DOHH2 (cell line): ENCODE data around the gene TOR4A.

Experiments used
- EZH2phosphoT487 ChIP-seq: fragments of 200-600 bp; sonication (generic); IDR thresholded peaks from 2 replicates; pipeline ENCODE4 v1.6.1; 2017; ENCODE audit warnings: borderline replicate concordance, mild to moderate bottlenecking, antibody characterized with exemption, low read length, moderate library complexity, mixed read lengths
- TF ChIP-seq, protein P1 (sequence below): fragments of 200-600 bp; sonication (generic); IDR thresholded peaks from one replicate; pipeline ENCODE4 v1.5.1; 2014; ENCODE audit warnings: antibody characterized with exemption, mild to moderate bottlenecking, low read depth, low read length; ENCODE audit not compliant: poor library complexity, severe bottlenecking

DNA sequence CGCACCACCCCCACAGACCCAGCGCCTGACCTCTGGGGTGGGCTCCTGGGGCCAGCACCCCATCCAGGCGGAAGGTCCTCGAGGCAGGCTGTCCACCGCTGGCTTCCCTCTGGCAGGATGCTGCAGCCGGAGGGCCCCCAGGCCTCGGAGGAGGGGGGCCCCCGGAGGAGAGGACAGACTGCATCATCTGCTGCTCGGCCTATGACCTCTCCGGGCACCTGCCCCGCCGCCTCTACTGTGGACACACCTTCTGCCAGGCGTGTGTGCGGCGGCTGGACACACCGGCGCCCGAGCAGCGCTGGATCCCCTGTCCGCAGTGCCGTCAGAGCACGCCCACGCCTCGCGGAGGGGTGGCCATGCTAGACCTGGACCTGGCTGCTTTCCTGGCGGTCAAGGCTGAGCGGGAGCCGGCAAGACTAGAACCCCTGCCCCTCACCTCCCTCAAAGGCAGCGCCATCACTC is 49.0 kb upstream of the TOR4A start:
- TF ChIP-seq, protein P1, sequence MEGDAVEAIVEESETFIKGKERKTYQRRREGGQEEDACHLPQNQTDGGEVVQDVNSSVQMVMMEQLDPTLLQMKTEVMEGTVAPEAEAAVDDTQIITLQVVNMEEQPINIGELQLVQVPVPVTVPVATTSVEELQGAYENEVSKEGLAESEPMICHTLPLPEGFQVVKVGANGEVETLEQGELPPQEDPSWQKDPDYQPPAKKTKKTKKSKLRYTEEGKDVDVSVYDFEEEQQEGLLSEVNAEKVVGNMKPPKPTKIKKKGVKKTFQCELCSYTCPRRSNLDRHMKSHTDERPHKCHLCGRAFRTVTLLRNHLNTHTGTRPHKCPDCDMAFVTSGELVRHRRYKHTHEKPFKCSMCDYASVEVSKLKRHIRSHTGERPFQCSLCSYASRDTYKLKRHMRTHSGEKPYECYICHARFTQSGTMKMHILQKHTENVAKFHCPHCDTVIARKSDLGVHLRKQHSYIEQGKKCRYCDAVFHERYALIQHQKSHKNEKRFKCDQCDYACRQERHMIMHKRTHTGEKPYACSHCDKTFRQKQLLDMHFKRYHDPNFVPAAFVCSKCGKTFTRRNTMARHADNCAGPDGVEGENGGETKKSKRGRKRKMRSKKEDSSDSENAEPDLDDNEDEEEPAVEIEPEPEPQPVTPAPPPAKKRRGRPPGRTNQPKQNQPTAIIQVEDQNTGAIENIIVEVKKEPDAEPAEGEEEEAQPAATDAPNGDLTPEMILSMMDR, result no peak
- no peak for TF ChIP-seq EZH2phosphoT487
